Measurements from ENCODE around the gene VASH1.

GRCh38 chr14:76781648-76782051 is 20.4 kb downstream of the VASH1 start:
- no peak for TF ChIP-seq TAF1 (IDR thresholded peaks at IDR 0.05; ENCODE audit: low read depth)
- TF ChIP-seq EGR1 (IDR thresholded peaks at IDR 0.05), result no peak
- TF ChIP-seq EP300 (IDR thresholded peaks at IDR 0.05; ENCODE audit: borderline replicate concordance), result no peak
- no peak for TF ChIP-seq MAX (IDR thresholded peaks at IDR 0.05)
- TF ChIP-seq YY1 (IDR thresholded peaks at IDR 0.05; ENCODE audit: low read depth), result no peak
- no peak for TF ChIP-seq USF1 (IDR thresholded peaks at IDR 0.05)
- no peak for TF ChIP-seq NFIC (IDR thresholded peaks at IDR 0.05)
- TF ChIP-seq RAD21 (IDR thresholded peaks at IDR 0.05; ENCODE audit: low read depth), result no peak
- no peak for TF ChIP-seq TEAD4 (IDR thresholded peaks at IDR 0.05)
- no peak for TF ChIP-seq CREB1 (IDR thresholded peaks at IDR 0.05; ENCODE audit: low read depth)
- no peak for TF ChIP-seq CEBPB (IDR thresholded peaks at IDR 0.05)
- TF ChIP-seq REST (IDR thresholded peaks at IDR 0.05; ENCODE audit: low read depth), result no peak
- TF ChIP-seq ZBTB7A (IDR thresholded peaks at IDR 0.05; ENCODE audit: low read depth), result no peak
- no peak for TF ChIP-seq FOXM1 (IDR thresholded peaks at IDR 0.05; ENCODE audit: borderline replicate concordance, low read depth)
